Ascending aorta (tissue), 2 donors: ENCODE data around the gene LDLRAD4. TPM values are rescaled to one million over a fixed set of nuclear protein-coding genes. Genes with fewer than 3 reads are reported as not detected.

Experiments used
- DNase-seq, 2 donors: peaks; one replicate each; pipeline ENCODE4 v3.0.0-alpha.2; 2019; ENCODE audit warnings: low spot score in 2 of 2
- H3K27ac ChIP-seq, 2 donors: fragments of 200-600 bp; sonication (generic); one replicate each; pipeline ENCODE4 v1.5.1; 2016 to 2017; ENCODE audit warnings: mild to moderate bottlenecking in 1 of 2
- H3K27me3 ChIP-seq: fragments of 200-600 bp; sonication (generic); one replicate; pipeline ENCODE4 v1.5.1; 2017
- H3K36me3 ChIP-seq, 2 donors: fragments of 200-600 bp; sonication (generic); one replicate each; pipeline ENCODE4 v1.5.1; 2016
- H3K4me1 ChIP-seq, 2 donors: fragments of 200-600 bp; sonication (generic); one replicate each; pipeline ENCODE4 v1.5.1; 2016 to 2017; ENCODE audit warnings: mild to moderate bottlenecking in 1 of 2
- H3K4me3 ChIP-seq, 2 donors: fragments of 200-600 bp; sonication (generic); one replicate each; pipeline ENCODE4 v1.5.1; 2016 to 2017; ENCODE audit warnings: mild to moderate bottlenecking in 1 of 2
- H3K9me3 ChIP-seq, 2 donors: fragments of 200-600 bp; sonication (generic); one replicate each; pipeline ENCODE4 v1.5.1; 2016
- intact Hi-C: fragments of 100-400 bp; cut with DNase I; formaldehyde crosslinking; loops from one replicate; pipeline ENCODE4 v1.15.1; 2023
- total RNA-seq: library from RNA; depleted of rRNA; stranded (reverse); fragments of >200 nt; gene quantifications from one replicate; pipeline ENCODE4 v1.1.0, GENCODE V29; 2016
- TF ChIP-seq, protein P1 (sequence below), 3 experiments: fragments of 200-600 bp in 2 of 3; fragments of 450-650 bp in 1 of 3; sonication (generic) in 2 of 3; IDR thresholded peaks; one replicate each; pipeline ENCODE4 v1.5.1; 2016 to 2019; ENCODE audit warnings: antibody characterized with exemption in 3 of 3, mild to moderate bottlenecking in 1 of 3, moderate library complexity in 1 of 3

The LDLRAD4 gene
- total RNA-seq, 1 donor from 2014 or later, result 21.0 TPM

DNA sequence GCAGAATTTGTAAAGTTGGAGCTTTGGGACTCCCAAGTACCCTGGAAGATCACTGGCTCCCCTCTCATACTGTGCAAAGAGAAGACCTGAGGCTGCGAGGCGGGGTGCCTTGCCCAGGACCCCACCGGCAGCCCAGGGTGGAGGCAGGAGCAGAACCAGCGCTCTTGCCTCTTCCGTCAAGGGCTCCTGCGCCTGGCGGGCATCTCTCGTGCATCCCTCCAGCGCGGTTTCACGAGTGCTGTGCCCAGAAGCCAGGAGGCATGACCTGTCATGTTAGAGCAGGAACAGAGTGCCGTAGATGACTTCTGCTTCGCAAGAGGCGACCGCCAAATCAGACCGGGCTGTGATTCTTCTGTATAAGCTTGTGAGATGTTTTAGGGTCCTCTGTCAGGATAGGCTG lies 77.3 kb downstream of the LDLRAD4 start:
- Histone ChIP-seq H3K27ac (no peak overlapping the region), H3K4me3 (no peak overlapping the region), H3K27me3 (no peaks in the 10 kb centered on the region), H3K9me3 (no peaks in the 10 kb centered on the region), H3K4me1 (peaks cover 0 to 6% of the 10 kb centered on the region in 2 donors), H3K36me3 (no peaks in the 10 kb centered on the region)
- no peak for DNase-seq
- intact Hi-C loops, result no loop called here
- TF ChIP-seq, protein P1, sequence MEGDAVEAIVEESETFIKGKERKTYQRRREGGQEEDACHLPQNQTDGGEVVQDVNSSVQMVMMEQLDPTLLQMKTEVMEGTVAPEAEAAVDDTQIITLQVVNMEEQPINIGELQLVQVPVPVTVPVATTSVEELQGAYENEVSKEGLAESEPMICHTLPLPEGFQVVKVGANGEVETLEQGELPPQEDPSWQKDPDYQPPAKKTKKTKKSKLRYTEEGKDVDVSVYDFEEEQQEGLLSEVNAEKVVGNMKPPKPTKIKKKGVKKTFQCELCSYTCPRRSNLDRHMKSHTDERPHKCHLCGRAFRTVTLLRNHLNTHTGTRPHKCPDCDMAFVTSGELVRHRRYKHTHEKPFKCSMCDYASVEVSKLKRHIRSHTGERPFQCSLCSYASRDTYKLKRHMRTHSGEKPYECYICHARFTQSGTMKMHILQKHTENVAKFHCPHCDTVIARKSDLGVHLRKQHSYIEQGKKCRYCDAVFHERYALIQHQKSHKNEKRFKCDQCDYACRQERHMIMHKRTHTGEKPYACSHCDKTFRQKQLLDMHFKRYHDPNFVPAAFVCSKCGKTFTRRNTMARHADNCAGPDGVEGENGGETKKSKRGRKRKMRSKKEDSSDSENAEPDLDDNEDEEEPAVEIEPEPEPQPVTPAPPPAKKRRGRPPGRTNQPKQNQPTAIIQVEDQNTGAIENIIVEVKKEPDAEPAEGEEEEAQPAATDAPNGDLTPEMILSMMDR (IDR thresholded peaks at IDR 0.05), result no peak

DNA sequence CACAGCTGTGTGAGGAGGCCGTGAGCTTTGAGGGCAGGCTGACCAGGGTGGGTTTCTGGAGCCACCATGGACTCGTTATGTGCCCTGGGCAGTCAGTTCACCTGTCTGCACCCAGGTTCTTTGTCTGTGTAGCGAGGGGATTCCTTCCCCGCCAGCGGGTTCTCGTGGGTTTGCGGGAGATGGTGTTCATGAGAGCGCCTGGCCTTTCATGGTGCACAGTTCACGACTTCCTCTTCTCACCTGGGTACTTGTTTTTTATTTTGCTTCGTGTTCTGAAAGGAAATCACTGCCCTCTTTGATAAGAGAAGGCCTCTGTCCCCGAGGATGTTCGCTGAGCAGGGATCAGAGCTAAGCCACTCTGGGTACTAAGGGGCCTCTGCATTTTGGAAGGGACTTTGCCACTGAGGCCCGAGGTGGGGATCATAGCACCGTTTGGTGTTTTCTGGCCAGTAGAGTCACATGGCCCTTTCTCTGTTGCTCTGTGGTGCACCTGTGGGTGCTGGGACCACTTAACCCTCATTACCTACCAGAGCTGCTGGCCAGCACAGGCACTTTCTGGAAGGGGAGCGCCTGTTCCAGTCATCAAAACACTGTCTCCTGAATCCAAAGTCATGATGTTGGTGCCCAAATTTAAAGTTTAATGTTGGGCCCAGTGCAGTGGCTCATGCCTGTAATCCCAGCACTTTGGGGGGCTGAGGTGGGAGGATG lies 78.5 kb downstream of the LDLRAD4 start:
- DNase-seq, result no peak
- no peaks in the 10 kb centered on the region for H3K9me3 ChIP-seq
- no peak overlapping the region for H3K27ac ChIP-seq
- H3K4me3 ChIP-seq, result no peak overlapping the region
- no peaks in the 10 kb centered on the region for H3K27me3 ChIP-seq
- intact Hi-C loops, result no loop called here
- no peaks in the 10 kb centered on the region for H3K36me3 ChIP-seq
- H3K4me1 ChIP-seq, result peaks cover 0 to 11% of the 10 kb centered on the region in 2 donors
- TF ChIP-seq, protein P1 (IDR thresholded peaks at IDR 0.05), result no peak

- peaks cover 0 to 22% of the 10 kb centered on the region in 2 donors for H3K4me1 ChIP-seq
- H3K27me3 ChIP-seq, result no peaks in the 10 kb centered on the region
- TF ChIP-seq, protein P1 (IDR thresholded peaks at IDR 0.05), result no peak
- H3K36me3 ChIP-seq, result no peaks in the 10 kb centered on the region
- DNase-seq, result no peak
- H3K4me3 ChIP-seq, result no peak overlapping the region
- intact Hi-C loops, result no loop called here
- no peak overlapping the region for H3K27ac ChIP-seq
- no peaks in the 10 kb centered on the region for H3K9me3 ChIP-seq
Observed at GRCh38 chr18:13298262-13298661, 79.7 kb downstream of the LDLRAD4 start.

GRCh38 chr18:13300029-13300428 lies 81.5 kb downstream of the LDLRAD4 start:
- Histone ChIP-seq H3K9me3 (no peaks in the 10 kb centered on the region), H3K36me3 (no peaks in the 10 kb centered on the region), H3K27me3 (no peaks in the 10 kb centered on the region), H3K4me3 (no peak overlapping the region), H3K27ac (no peak overlapping the region), H3K4me1 (peaks cover 0 to 22% of the 10 kb centered on the region in 2 donors)
- intact Hi-C loops, result loop anchor here (5.0 kb wide), 1 partner anchor 212 kb away; no protein-coding TSS in a partner anchor
- TF ChIP-seq, protein P1 (IDR thresholded peaks at IDR 0.05), result no peak
- DNase-seq, result no peak

DNA sequence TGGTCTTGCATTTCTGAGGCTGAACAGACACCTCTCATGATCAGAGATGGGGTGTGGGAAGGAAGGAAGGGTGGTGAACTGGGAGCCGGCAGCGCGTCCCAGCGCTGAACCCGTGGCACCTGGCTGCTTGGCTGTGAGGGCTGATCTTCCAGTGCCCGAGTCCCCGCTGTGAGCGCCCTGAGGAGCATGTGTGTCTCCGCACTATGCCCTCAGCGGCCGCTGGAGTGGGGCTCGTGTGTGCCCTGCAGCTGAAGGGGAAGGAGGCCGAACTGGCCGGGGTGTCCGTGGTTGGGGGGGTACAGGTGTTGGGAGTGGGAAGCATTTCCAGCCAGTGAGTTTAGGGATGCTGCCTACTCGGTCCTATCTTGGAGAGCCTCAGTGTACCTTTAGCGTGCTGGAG lies 82.2 kb downstream of the LDLRAD4 start:
- Histone ChIP-seq H3K36me3 (peaks cover 0 to 3% of the 10 kb centered on the region in 2 donors), H3K27ac (no peak overlapping the region), H3K9me3 (peaks cover 0 to 6% of the 10 kb centered on the region in 2 donors), H3K27me3 (no peaks in the 10 kb centered on the region), H3K4me1 (peaks cover 0 to 22% of the 10 kb centered on the region in 2 donors), H3K4me3 (no peak overlapping the region)
- TF ChIP-seq, protein P1 (IDR thresholded peaks at IDR 0.05), result no peak
- intact Hi-C loops, result loop anchor here (5.0 kb wide), 1 partner anchor 212 kb away; no protein-coding TSS in a partner anchor
- no peak for DNase-seq
